SK-N-MC (cell line): ENCODE measurements around the gene AK4.

Experiments used
- DNase-seq: peaks from one replicate; pipeline ENCODE4 v3.0.0-alpha.2; 2011; ENCODE audit warnings: low read depth, low spot score
- H3K27ac ChIP-seq: fragments of 200-600 bp; sonication (generic); 2 replicates; pipeline ENCODE4 v1.5.1; 2016; ENCODE audit warnings: mixed run types
- H3K36me3 ChIP-seq: fragments of 200-600 bp; sonication (generic); 2 replicates; pipeline ENCODE4 v1.6.1; 2017; ENCODE audit warnings: antibody characterized with exemption, low read length, mixed read lengths; ENCODE audit not compliant: insufficient read depth
- H3K4me3 ChIP-seq: fragments of 200-600 bp; sonication (generic); 2 replicates; pipeline ENCODE4 v1.5.1; 2016
- H3K9ac ChIP-seq: fragments of 200-600 bp; sonication (generic); 2 replicates; pipeline ENCODE4 v1.8.0; 2017; ENCODE audit warnings: mixed run types, mixed read lengths; ENCODE audit not compliant: insufficient read length
- H3K9me3 ChIP-seq: fragments of 200-600 bp; sonication (generic); 2 replicates; pipeline ENCODE4 v1.6.1; 2017; ENCODE audit warnings: low read depth, mild to moderate bottlenecking, antibody characterized with exemption, low read length, moderate library complexity, mixed read lengths
- EZH2 ChIP-seq: fragments of 200-600 bp; sonication (generic); IDR thresholded peaks from one replicate; pipeline ENCODE4 v1.6.1; 2017; ENCODE audit warnings: antibody characterized with exemption
- FOXP2 ChIP-seq: optimal IDR thresholded peaks from 2 replicates; pipeline ENCODE3; 2011; ENCODE audit warnings: mild to moderate bottlenecking, moderate library complexity; ENCODE audit not compliant: insufficient read depth; ENCODE audit errors: extremely low read length, control extremely low read depth
- POLR2AphosphoS5 ChIP-seq: IDR thresholded peaks from 2 replicates; pipeline ENCODE4 v1.6.1; 2012; ENCODE audit warnings: mild to moderate bottlenecking, low read depth, low read length, borderline replicate concordance

AK4 gene

GRCh38 chr1:65237503-65237902, 89.5 kb downstream of the AK4 start:
- Histone ChIP-seq H3K4me3 (no peak overlapping the region), H3K9ac (no peak overlapping the region), H3K27ac (no peak overlapping the region), H3K36me3 (no peaks in the 10 kb centered on the region), H3K9me3 (no peaks in the 10 kb centered on the region)
- no peak for DNase-seq
- TF ChIP-seq EZH2: no peak
- no peak for TF ChIP-seq POLR2AphosphoS5
- no peak for TF ChIP-seq FOXP2

GRCh38 chr1:65238010-65238409, 90.0 kb downstream of the AK4 start:
- H3K4me3 ChIP-seq: no peak overlapping the region
- no peaks in the 10 kb centered on the region for H3K36me3 ChIP-seq
- no peak for TF ChIP-seq EZH2
- no peak for TF ChIP-seq FOXP2
- no peak for TF ChIP-seq POLR2AphosphoS5
- H3K9me3 ChIP-seq: no peaks in the 10 kb centered on the region
- no peak for DNase-seq
- no peak overlapping the region for H3K9ac ChIP-seq
- H3K27ac ChIP-seq: no peak overlapping the region

- DNase-seq: no peak
- TF ChIP-seq POLR2AphosphoS5 (no peak), FOXP2 (no peak), EZH2 (no peak)
- H3K27ac ChIP-seq: no peak overlapping the region
These were observed 95.5 kb downstream of the AK4 start for GRCh38 chr1:65243491-65243890.

GRCh38 chr1:65245295-65245694, 97.3 kb downstream of the AK4 start:
- TF ChIP-seq EZH2: no peak
- Histone ChIP-seq H3K9ac (no peak overlapping the region), H3K27ac (no peak overlapping the region), H3K9me3 (no peaks in the 10 kb centered on the region), H3K36me3 (no peaks in the 10 kb centered on the region), H3K4me3 (no peak overlapping the region)
- DNase-seq: no peak

More at GRCh38 chr1:65243491-65243890, 95.5 kb downstream of the AK4 start:
- Histone ChIP-seq H3K36me3 (no peaks in the 10 kb centered on the region), H3K9me3 (no peaks in the 10 kb centered on the region), H3K4me3 (no peak overlapping the region), H3K9ac (no peak overlapping the region)

DNA sequence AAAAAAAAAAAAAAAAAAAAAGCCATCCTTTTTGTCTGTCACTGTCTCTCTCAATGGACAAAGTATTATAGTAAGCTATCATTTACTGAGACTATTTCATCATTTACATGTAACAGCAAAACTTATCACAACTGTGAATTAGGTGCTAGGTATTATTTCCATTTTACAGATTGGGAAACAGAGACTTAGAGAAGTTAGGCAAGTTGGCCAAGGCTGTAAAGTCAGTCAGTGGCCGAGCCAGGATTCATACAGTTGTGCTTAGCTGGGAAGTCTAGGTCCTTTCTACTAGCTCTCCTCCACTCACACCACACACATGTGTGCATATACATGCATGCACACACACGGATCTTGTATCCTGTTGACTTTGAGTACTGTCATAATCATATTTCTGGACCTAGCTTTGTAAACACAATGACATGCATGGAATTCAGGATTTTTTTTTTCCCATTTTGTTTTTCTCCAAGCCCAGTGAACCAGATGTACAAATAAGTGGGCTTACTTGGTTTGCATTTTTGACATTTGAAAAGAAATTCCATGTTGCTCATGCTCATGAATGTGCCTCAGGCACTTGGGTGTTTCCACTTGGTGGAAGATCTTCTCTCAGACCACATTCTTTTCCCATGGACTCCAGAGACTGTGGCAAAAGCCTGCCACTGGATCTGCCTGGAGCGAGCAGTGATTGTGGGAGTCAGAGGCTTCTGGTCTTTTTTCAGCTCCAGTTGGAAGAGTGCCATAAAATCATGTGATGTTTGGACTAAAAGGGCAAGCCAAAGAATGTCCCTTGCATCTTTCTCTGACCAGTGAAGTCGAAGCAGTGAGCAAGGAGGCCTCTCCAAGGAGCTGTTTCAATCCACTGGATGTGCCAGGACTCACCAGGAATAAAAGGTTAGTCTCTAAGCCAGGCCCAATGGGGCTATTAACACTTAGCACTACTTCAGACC, 99.7 kb downstream of the AK4 start:
- Histone ChIP-seq H3K9ac (no peak overlapping the region), H3K9me3 (no peaks in the 10 kb centered on the region), H3K36me3 (no peaks in the 10 kb centered on the region), H3K4me3 (no peak overlapping the region), H3K27ac (0 out of 2 replicates have a peak overlapping the region, but pooled peaks have one; percentile 37)
- no peak for DNase-seq
- TF ChIP-seq POLR2AphosphoS5 (no peak), EZH2 (no peak), FOXP2 (no peak)

GRCh38 chr1:65250826-65251225, 102.8 kb downstream of the AK4 start:
- Histone ChIP-seq H3K36me3 (no peaks in the 10 kb centered on the region), H3K27ac (no peak overlapping the region), H3K9ac (no peak overlapping the region), H3K9me3 (no peaks in the 10 kb centered on the region), H3K4me3 (no peak overlapping the region)
- no peak for DNase-seq
- TF ChIP-seq FOXP2 (no peak), POLR2AphosphoS5 (no peak), EZH2 (no peak)

- Histone ChIP-seq H3K9ac (peak overlapping the region; percentile 69), H3K4me3 (peak overlapping the region; percentile 94), H3K9me3 (no peaks in the 10 kb centered on the region), H3K36me3 (no peaks in the 10 kb centered on the region), H3K27ac (no peak overlapping the region)
- DNase-seq: no peak
- TF ChIP-seq POLR2AphosphoS5 (peak; percentile 50; the same call in 1 of the 2 replicates), FOXP2 (no peak), EZH2 (no peak)
These were observed 105.9 kb downstream of the AK4 start for GRCh38 chr1:65253800-65254319.

DNA sequence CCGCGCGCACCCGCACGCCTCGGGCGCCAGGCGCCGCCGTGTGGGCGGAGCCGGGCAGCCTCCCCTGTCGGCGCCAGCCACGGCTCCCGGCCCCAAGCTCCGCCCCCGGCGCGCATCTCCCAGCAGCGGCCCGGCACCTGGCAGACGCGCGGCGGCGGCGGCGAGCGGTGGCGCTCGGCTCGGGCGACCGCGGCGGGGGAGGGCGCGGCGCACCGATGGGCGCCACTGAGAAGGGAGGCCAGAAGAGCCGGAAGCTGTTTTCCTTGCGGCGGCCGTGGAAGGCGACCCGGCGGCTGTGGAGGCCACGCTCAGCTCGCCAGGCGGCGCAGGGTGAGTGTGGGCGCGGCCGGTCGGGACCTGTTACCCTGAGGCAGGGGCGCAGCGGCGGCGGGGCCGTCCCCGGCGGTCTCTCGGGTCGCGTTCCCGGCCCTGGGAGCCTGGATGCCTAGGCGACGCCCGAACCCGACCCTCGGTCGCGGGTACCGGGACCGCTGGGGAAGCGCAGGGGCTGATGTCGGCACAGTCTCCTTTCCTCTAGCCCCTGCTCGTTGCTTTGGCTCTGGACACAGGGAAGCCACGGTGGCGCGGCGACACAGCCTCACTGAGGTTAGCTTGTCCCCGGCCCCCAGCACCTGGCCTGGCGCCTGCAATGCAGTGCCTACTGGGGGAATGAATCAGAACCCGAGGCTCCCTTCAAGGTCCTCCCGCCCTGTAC, 106.5 kb downstream of the AK4 start:
- no peak for DNase-seq
- H3K4me3 ChIP-seq: peak overlapping the region; percentile 94
- H3K9me3 ChIP-seq: no peaks in the 10 kb centered on the region
- H3K36me3 ChIP-seq: no peaks in the 10 kb centered on the region
- peak; percentile 46; the same call in 1 of the 2 replicates for TF ChIP-seq POLR2AphosphoS5
- no peak for TF ChIP-seq FOXP2
- peak overlapping the region; percentile 69 for H3K9ac ChIP-seq
- H3K27ac ChIP-seq: no peak overlapping the region
